ENCODE measurements around the gene PCDHA9.
"Not testable (repeated sequence)": the region's sequence is repeated elsewhere in the genome, so short reads cannot be mapped to it uniquely, and the experiment has no call there.

PCDHA9 gene

GRCh38 chr5:140827704-140828361 lies 20.3 kb upstream of the PCDHA9 start, which contains the start of gene PCDHA6:
Gene PCDHA6, plus strand, starts transcription at chr5:140827960. Its CDS starts 132 bp downstream, at chr5:140828092.
- Mint-ChIP-seq H3K27ac (no peak within 1 kb of the TSS), H3K4me3 (no peak within 1 kb of the TSS), H3K27me3 (peaks cover 55% of the 10 kb centered on the region), H3K9me3 (peaks cover 35% of the 10 kb centered on the region), H3K36me3 (ENCODE audit: low read depth) (peaks cover 9% of the 10 kb centered on the region), H3K4me1 (ENCODE audit: low read depth) (no peaks in the 10 kb centered on the region)

- peaks cover 13% of the 10 kb centered on the region for H3K36me3 Mint-ChIP-seq (ENCODE audit: low read depth)
- no peaks in the 10 kb centered on the region for H3K4me1 Mint-ChIP-seq (ENCODE audit: low read depth)
- H3K27ac Mint-ChIP-seq = no peak overlapping the region
- peaks cover 38% of the 10 kb centered on the region for H3K9me3 Mint-ChIP-seq
- H3K4me3 Mint-ChIP-seq = no peak overlapping the region
- peaks cover 58% of the 10 kb centered on the region for H3K27me3 Mint-ChIP-seq
These were observed 19.8 kb upstream of the PCDHA9 start for GRCh38 chr5:140828362-140828737.

- Mint-ChIP-seq H3K27me3 (peaks cover 66% of the 10 kb centered on the region), H3K36me3 (ENCODE audit: low read depth) (peaks cover 16% of the 10 kb centered on the region), H3K9me3 (peaks cover 42% of the 10 kb centered on the region)
- not testable (repeated sequence) for H3K4me3 Mint-ChIP-seq; H3K27ac Mint-ChIP-seq; H3K4me1 Mint-ChIP-seq (ENCODE audit: low read depth)
These were observed 18.4 kb upstream of the PCDHA9 start for GRCh38 chr5:140829511-140830501.

GRCh38 chr5:140833993-140834392 lies 14.2 kb upstream of the PCDHA9 start, which contains the start of gene PCDHA7:
Gene PCDHA7, plus strand, starts transcription at chr5:140834269. Its CDS starts 115 bp downstream, at chr5:140834384.
- peaks cover 11% of the 10 kb centered on the region for H3K36me3 Mint-ChIP-seq (ENCODE audit: low read depth)
- H3K9me3 Mint-ChIP-seq = peaks cover 21% of the 10 kb centered on the region
- H3K4me1 Mint-ChIP-seq (ENCODE audit: low read depth) = no peaks in the 10 kb centered on the region
- no peak within 1 kb of the TSS for H3K4me3 Mint-ChIP-seq
- H3K27ac Mint-ChIP-seq = no peak within 1 kb of the TSS
- H3K27me3 Mint-ChIP-seq = peaks cover 39% of the 10 kb centered on the region

GRCh38 chr5:140834439-140835008 lies 13.7 kb upstream of the PCDHA9 start:
- H3K27me3 Mint-ChIP-seq = peaks cover 40% of the 10 kb centered on the region
- H3K4me1 Mint-ChIP-seq (ENCODE audit: low read depth); H3K27ac Mint-ChIP-seq; H3K4me3 Mint-ChIP-seq: not testable (repeated sequence)
- peaks cover 20% of the 10 kb centered on the region for H3K9me3 Mint-ChIP-seq
- H3K36me3 Mint-ChIP-seq (ENCODE audit: low read depth) = peaks cover 11% of the 10 kb centered on the region

- no peak overlapping the region for H3K27ac Mint-ChIP-seq
- peaks cover 47% of the 10 kb centered on the region for H3K27me3 Mint-ChIP-seq
- H3K4me1 Mint-ChIP-seq (ENCODE audit: low read depth) = no peaks in the 10 kb centered on the region
- H3K36me3 Mint-ChIP-seq (ENCODE audit: low read depth) = peaks cover 11% of the 10 kb centered on the region
- no peak overlapping the region for H3K4me3 Mint-ChIP-seq
- peaks cover 25% of the 10 kb centered on the region for H3K9me3 Mint-ChIP-seq
These were observed 12.3 kb upstream of the PCDHA9 start for GRCh38 chr5:140835622-140836510.

GRCh38 chr5:140840978-140841962 lies 6.9 kb upstream of the PCDHA9 start, which contains the start of gene PCDHA8:
Gene PCDHA8, plus strand, starts transcription at chr5:140841187. Its CDS starts 135 bp downstream, at chr5:140841322.
- Mint-ChIP-seq H3K27ac (no peak within 1 kb of the TSS), H3K27me3 (peaks cover 34% of the 10 kb centered on the region), H3K9me3 (peaks cover 15% of the 10 kb centered on the region), H3K36me3 (ENCODE audit: low read depth) (peaks cover 4% of the 10 kb centered on the region), H3K4me3 (no peak within 1 kb of the TSS), H3K4me1 (ENCODE audit: low read depth) (no peaks in the 10 kb centered on the region)

- H3K4me3 Mint-ChIP-seq = no peak overlapping the region
- H3K27me3 Mint-ChIP-seq = peaks cover 38% of the 10 kb centered on the region
- peaks cover 4% of the 10 kb centered on the region for H3K36me3 Mint-ChIP-seq (ENCODE audit: low read depth)
- H3K27ac Mint-ChIP-seq = no peak overlapping the region
- no peaks in the 10 kb centered on the region for H3K4me1 Mint-ChIP-seq (ENCODE audit: low read depth)
- H3K9me3 Mint-ChIP-seq = peaks cover 22% of the 10 kb centered on the region
These were observed 5.1 kb upstream of the PCDHA9 start for GRCh38 chr5:140842798-140843733.

GRCh38 chr5:140849831-140850634 lies 1.9 kb downstream of the PCDHA9 start:
- H3K36me3 Mint-ChIP-seq (ENCODE audit: low read depth); H3K9me3 Mint-ChIP-seq; H3K4me3 Mint-ChIP-seq; H3K4me1 Mint-ChIP-seq (ENCODE audit: low read depth); H3K27ac Mint-ChIP-seq: not testable (repeated sequence)
- peaks cover 12% of the 10 kb centered on the region for H3K27me3 Mint-ChIP-seq

- Mint-ChIP-seq H3K9me3 (peaks cover 3% of the 10 kb centered on the region), H3K4me3 (no peak within 1 kb of the TSS), H3K4me1 (ENCODE audit: low read depth) (no peaks in the 10 kb centered on the region), H3K36me3 (ENCODE audit: low read depth) (peaks cover 6% of the 10 kb centered on the region), H3K27ac (no peak within 1 kb of the TSS), H3K27me3 (peaks cover 12% of the 10 kb centered on the region)
These were observed 7.8 kb downstream of the PCDHA9 start, which contains the start of gene PCDHA10 for GRCh38 chr5:140855772-140856674. Gene PCDHA10, plus strand, starts transcription at chr5:140855897. Its CDS starts 152 bp downstream, at chr5:140856049.

All from stimulated activated naive CD8-positive, alpha-beta T cell treated with anti-CD3 and anti-CD28 coated beads, Interleukin-15, Interleukin-2, amounts not matched to agents 100 ng/mL and 50 ng/mL, for 24 hours (primary cell).